AG04450 (cell line): ENCODE data around the gene SLAMF6. TPM values are rescaled to one million over a fixed set of nuclear protein-coding genes. Genes with fewer than 3 reads are reported as not detected.

Experiments used
- CTCF ChIA-PET: fragments of 300-600, 350-600 bp; formaldehyde crosslinking; extraction: SDS; loops from one replicate; lab custom pipeline; 2022; ENCODE audit warnings: antibody characterized with exemption, inconsistent platforms; lab: Charles Lee
- POLR2A ChIA-PET: fragments of 350-600 bp; formaldehyde crosslinking; extraction: SDS; loops from one replicate; lab custom pipeline; 2021; ENCODE audit warnings: antibody characterized with exemption, inconsistent platforms; lab: Yijun Ruan, JAX
- DNase-seq: peaks from one replicate; pipeline ENCODE4 v3.0.0-alpha.2; 2011; ENCODE audit warnings: low read depth, low spot score
- H3K27ac ChIP-seq: one replicate; pipeline ENCODE4 v1.5.1; 2012; ENCODE audit warnings: low read depth, low read length, control low read depth
- H3K27me3 ChIP-seq: one replicate; pipeline ENCODE4 v1.6.0; 2012; ENCODE audit warnings: low read length; ENCODE audit not compliant: control insufficient read depth, insufficient read depth
- H3K4me3 ChIP-seq: 2 replicates; pipeline ENCODE4 v1.5.1; 2011; ENCODE audit warnings: mild to moderate bottlenecking, low read depth, low read length, control low read depth
- H3K9me3 ChIP-seq: 2 replicates; pipeline ENCODE4 v1.5.1; 2012; ENCODE audit warnings: low read length; ENCODE audit not compliant: control insufficient read depth, insufficient read depth
- polyA plus RNA-seq: library from polyadenylated mRNA; depleted of rRNA; stranded (reverse); fragments of >200 nt; gene quantifications from 2 replicates; pipeline ENCODE4 v1.2.3, GENCODE V29; 2011
- TF ChIP-seq, protein P1 (sequence below): IDR thresholded peaks from 2 replicates; pipeline ENCODE4 v1.5.1; 2011; ENCODE audit warnings: low read depth, low read length, control low read depth, inconsistent platforms

SLAMF6 gene
- polyA plus RNA-seq, 1 experiment, result not detected

DNA sequence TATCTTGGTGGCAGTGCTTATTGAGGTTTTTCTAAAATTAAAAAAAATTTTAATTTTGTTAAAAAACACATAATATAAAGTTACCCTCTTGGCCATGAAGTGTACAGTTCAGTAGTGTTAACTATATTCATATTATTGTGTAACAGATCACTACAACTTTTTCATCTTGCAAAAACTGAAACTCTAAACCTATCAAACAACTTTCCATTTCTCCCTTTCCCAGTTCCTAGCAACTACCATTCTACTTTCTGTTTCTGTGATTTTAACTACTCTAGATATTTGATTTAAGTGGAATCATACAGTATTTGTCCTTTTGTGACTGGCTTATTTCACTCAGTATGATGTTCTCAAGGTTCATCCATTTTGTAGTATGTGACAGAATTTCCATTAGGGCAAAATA, 55.5 kb downstream of the SLAMF6 start:
- Histone ChIP-seq H3K9me3 (no peaks in the 10 kb centered on the region), H3K27me3 (peaks cover 2% of the 10 kb centered on the region), H3K27ac (no peak overlapping the region), H3K4me3 (no peak overlapping the region)
- CTCF ChIA-PET, result no interaction called here
- TF ChIP-seq, protein P1, sequence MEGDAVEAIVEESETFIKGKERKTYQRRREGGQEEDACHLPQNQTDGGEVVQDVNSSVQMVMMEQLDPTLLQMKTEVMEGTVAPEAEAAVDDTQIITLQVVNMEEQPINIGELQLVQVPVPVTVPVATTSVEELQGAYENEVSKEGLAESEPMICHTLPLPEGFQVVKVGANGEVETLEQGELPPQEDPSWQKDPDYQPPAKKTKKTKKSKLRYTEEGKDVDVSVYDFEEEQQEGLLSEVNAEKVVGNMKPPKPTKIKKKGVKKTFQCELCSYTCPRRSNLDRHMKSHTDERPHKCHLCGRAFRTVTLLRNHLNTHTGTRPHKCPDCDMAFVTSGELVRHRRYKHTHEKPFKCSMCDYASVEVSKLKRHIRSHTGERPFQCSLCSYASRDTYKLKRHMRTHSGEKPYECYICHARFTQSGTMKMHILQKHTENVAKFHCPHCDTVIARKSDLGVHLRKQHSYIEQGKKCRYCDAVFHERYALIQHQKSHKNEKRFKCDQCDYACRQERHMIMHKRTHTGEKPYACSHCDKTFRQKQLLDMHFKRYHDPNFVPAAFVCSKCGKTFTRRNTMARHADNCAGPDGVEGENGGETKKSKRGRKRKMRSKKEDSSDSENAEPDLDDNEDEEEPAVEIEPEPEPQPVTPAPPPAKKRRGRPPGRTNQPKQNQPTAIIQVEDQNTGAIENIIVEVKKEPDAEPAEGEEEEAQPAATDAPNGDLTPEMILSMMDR, result no peak
- POLR2A ChIA-PET, result no interaction called here
- DNase-seq, result no peak

DNA sequence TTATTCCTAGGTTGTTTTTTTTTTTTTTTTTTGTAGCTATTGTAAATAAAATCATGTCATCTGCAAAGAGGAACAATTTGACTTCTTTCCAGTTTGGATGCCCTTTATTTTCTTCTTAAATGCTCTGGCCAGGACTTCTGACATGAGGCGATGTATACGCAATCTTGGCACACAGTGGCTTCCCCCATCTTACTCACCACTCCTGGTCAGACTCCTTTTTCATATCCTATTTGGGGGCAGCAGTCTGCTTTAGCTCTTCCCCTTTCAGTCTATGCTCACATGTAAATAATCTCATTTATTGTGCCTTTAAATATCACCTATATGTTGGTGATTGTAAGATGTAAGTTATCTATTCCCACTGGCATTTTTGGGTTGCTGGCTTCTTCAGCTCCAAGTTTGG, 56.1 kb downstream of the SLAMF6 start:
- H3K27ac ChIP-seq, result no peak overlapping the region
- ChIA-PET CTCF (interaction anchor here (0.5 kb wide), 1 partner anchor 34 kb away, joined by 3 read pairs; no protein-coding TSS in a partner anchor), POLR2A (no interaction called here)
- no peak for DNase-seq
- no peak overlapping the region for H3K4me3 ChIP-seq
- TF ChIP-seq, protein P1, result no peak
- H3K27me3 ChIP-seq, result peaks cover 2% of the 10 kb centered on the region
- H3K9me3 ChIP-seq, result no peaks in the 10 kb centered on the region

DNA sequence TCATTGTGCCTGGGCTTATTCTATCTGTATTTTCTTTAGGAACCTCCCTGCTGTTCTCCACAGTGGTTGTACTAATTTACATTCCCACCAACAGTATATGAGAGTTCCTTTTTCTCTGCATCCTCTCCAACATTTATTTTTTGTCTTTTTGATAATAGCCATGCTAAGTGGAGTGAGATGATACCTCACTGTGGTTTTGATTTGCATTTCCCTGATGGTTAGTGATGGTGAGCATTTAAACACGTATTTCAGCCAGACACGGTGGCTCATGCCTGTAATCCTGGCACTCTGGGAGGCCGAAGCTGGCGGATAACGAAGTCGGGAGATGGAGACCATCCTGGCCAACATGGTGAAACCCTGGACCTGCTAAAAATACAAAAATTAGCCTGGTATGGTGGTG, 57.9 kb downstream of the SLAMF6 start:
- CTCF ChIA-PET, result no interaction called here
- no peak overlapping the region for H3K27ac ChIP-seq
- peaks cover 2% of the 10 kb centered on the region for H3K27me3 ChIP-seq
- no peak for DNase-seq
- no peak overlapping the region for H3K4me3 ChIP-seq
- POLR2A ChIA-PET, result no interaction called here
- TF ChIP-seq, protein P1, result no peak
- no peaks in the 10 kb centered on the region for H3K9me3 ChIP-seq

DNA sequence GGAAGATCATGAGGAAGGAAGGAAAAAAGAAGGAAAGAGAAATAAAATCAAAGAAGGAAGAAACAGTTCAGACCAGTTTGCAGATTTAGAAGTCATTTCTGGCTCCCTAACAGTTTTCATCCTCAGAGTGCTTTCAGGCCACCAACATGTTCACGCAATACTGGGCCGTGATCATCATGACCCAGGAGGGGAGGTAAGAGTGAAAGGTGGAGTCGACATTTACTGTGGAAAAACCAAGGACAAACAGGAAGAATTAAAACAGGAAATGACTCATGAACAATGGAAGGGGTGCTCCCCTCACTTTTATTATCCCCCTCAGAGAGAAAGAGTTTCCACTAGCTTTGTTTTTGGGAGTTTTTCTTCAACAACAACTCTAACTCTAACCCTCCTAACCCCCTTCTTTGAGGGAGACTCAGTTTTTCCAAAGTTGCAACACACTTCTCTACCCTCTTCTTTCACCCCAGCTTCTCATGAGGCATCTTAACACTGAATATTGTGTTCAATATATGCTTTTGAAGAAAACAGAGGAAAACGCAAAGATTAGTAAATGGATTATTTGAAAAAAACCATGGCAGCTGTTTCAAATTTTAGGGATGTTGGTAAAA, 62.3 kb downstream of the SLAMF6 start:
- Histone ChIP-seq H3K27me3 (no peaks in the 10 kb centered on the region), H3K9me3 (no peaks in the 10 kb centered on the region), H3K27ac (no peak overlapping the region), H3K4me3 (no peak overlapping the region)
- no peak for DNase-seq
- ChIA-PET POLR2A (no interaction called here), CTCF (no interaction called here)
- TF ChIP-seq, protein P1, result no peak

DNA sequence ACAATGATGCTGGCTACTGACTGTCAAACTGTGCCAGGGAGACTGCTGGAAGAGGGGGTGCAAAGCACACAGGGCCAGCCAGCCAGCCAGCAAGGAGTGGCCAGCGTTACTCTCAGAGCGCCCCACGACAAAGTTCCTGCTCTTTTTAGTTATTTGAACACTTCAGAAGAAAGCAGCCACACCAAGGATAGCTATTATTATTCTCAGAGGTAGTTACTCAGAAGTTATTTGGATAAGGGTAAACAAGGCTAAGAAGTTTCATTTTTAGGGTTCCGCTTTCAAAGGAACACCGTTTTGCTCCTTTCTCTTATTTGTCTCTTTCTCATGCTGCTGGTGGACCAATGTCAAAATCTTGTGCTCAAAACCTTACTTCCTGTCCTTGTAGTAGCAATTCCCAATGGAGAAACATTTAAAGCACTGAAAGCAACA, 62.8 kb downstream of the SLAMF6 start:
- ChIA-PET CTCF (no interaction called here), POLR2A (no interaction called here)
- H3K9me3 ChIP-seq, result no peaks in the 10 kb centered on the region
- H3K27ac ChIP-seq, result no peak overlapping the region
- no peak overlapping the region for H3K4me3 ChIP-seq
- no peaks in the 10 kb centered on the region for H3K27me3 ChIP-seq
- TF ChIP-seq, protein P1, result no peak
- no peak for DNase-seq
